NCI-H128 (cell line): Measurements from ENCODE around the gene CROCC.
"Not testable (repeated sequence)": the region's sequence is repeated elsewhere in the genome, so short reads cannot be mapped to it uniquely, and the experiment has no call there.

Experiments
- DNase-seq: peaks from one replicate; lab custom pipeline; 2025; ENCODE audit not compliant: unreplicated experiment; lab: John Stamatoyannopoulos, UW

The CROCC gene

GRCh38 chr1:16931206-16931934, 9.6 kb downstream of the CROCC start:
- DNase-seq = not testable (repeated sequence)

GRCh38 chr1:16933945-16934344, 12.2 kb downstream of the CROCC start:
- not testable (repeated sequence) for DNase-seq

- not testable (repeated sequence) for DNase-seq
Measured at GRCh38 chr1:16936580-16936979, 14.8 kb downstream of the CROCC start.

GRCh38 chr1:16938351-16939321, 16.9 kb downstream of the CROCC start:
- no peak for DNase-seq

GRCh38 chr1:16939386-16940180, 17.9 kb downstream of the CROCC start:
- DNase-seq = not testable (repeated sequence)

- no peak for DNase-seq
Measured at GRCh38 chr1:16944038-16944437, 22.3 kb downstream of the CROCC start.

- not testable (repeated sequence) for DNase-seq
Measured at GRCh38 chr1:16945512-16945911, 23.8 kb downstream of the CROCC start.

GRCh38 chr1:16946185-16946584, 24.5 kb downstream of the CROCC start:
- DNase-seq = not testable (repeated sequence)

- no peak for DNase-seq
Measured at GRCh38 chr1:16946646-16947045, 24.9 kb downstream of the CROCC start.

- DNase-seq = not testable (repeated sequence)
Measured at GRCh38 chr1:16948282-16948891, 26.7 kb downstream of the CROCC start.

GRCh38 chr1:16949026-16949425, 27.3 kb downstream of the CROCC start:
- DNase-seq = not testable (repeated sequence)

- DNase-seq = not testable (repeated sequence)
Measured at GRCh38 chr1:16952376-16952775, 30.6 kb downstream of the CROCC start.

- no peak for DNase-seq
Measured at GRCh38 chr1:16954579-16954978, 32.8 kb downstream of the CROCC start.

GRCh38 chr1:16955186-16955585, 33.5 kb downstream of the CROCC start:
- DNase-seq = no peak

GRCh38 chr1:16956775-16957174, 35.0 kb downstream of the CROCC start:
- DNase-seq = no peak

- DNase-seq = no peak
Measured at GRCh38 chr1:16957731-16958130, 36.0 kb downstream of the CROCC start.

GRCh38 chr1:16958475-16958874, 36.7 kb downstream of the CROCC start:
- no peak for DNase-seq

GRCh38 chr1:16960560-16961296, 39.0 kb downstream of the CROCC start:
- DNase-seq = peak; percentile 77

GRCh38 chr1:16961297-16962133, 39.8 kb downstream of the CROCC start:
- no peak for DNase-seq
